CD8-positive, alpha-beta memory T cell (primary cell): ENCODE data around the gene SLC35F5. TPM values are rescaled to one million over a fixed set of nuclear protein-coding genes. Genes with fewer than 3 reads are reported as not detected.
"Not testable (repeated sequence)": the region's sequence is repeated elsewhere in the genome, so short reads cannot be mapped to it uniquely, and the experiment has no call there.

ENCODE experiments used
- CTCF ChIA-PET: fragments of 350-600 bp; sonication (Branson Sonifier 250); formaldehyde crosslinking; loops from one replicate; lab custom pipeline; 2021; ENCODE audit warnings: antibody characterized with exemption; lab: Charles Lee
- POLR2A ChIA-PET: fragments of 350-600 bp; sonication (Branson Sonifier 250); formaldehyde crosslinking; loops from one replicate; lab custom pipeline; 2021; ENCODE audit warnings: antibody characterized with exemption; lab: Charles Lee
- DNase-seq, 5 donors: peaks; one replicate each; pipeline versions ENCODE4 v3.0.0 to v3.0.0-alpha.2; 2020 to 2022; ENCODE audit warnings: mixed read lengths in 1 of 5
- H3K27ac ChIP-seq: one replicate; pipeline ENCODE4 v1.7.0; 2013; ENCODE audit warnings: low read depth, mild to moderate bottlenecking, low read length, moderate library complexity
- H3K27me3 ChIP-seq: 2 replicates; pipeline ENCODE4 v1.7.0; 2013; ENCODE audit warnings: low read length, mild to moderate bottlenecking; ENCODE audit not compliant: insufficient read depth, poor library complexity, severe bottlenecking
- H3K36me3 ChIP-seq: 2 replicates; pipeline ENCODE4 v1.7.0; 2013; ENCODE audit warnings: mild to moderate bottlenecking, low read length, moderate library complexity; ENCODE audit not compliant: insufficient read depth
- H3K4me1 ChIP-seq: 2 replicates; pipeline ENCODE4 v1.7.0; 2013; ENCODE audit warnings: mild to moderate bottlenecking, low read length, moderate library complexity; ENCODE audit not compliant: insufficient read depth
- H3K4me3 ChIP-seq: 2 replicates; pipeline ENCODE4 v1.7.0; 2013; ENCODE audit warnings: mild to moderate bottlenecking, low read length
- H3K9me3 ChIP-seq: 2 replicates; pipeline ENCODE4 v1.7.0; 2013; ENCODE audit warnings: mild to moderate bottlenecking, low read length
- H3K27ac Mint-ChIP-seq, 8 donors: one replicate each; pipeline ENCODE4 v1.8.0; 2020 to 2021; ENCODE audit warnings: mixed read lengths in 8 of 8, mild to moderate bottlenecking in 6 of 8, inconsistent platforms in 3 of 8, moderate library complexity in 3 of 8
- H3K27me3 Mint-ChIP-seq, 2 donors: one replicate each; pipeline ENCODE4 v1.8.0; 2020 to 2021; ENCODE audit warnings: mixed read lengths in 2 of 2, mild to moderate bottlenecking in 1 of 2, moderate library complexity in 1 of 2
- H3K36me3 Mint-ChIP-seq, 3 donors: one replicate each; pipeline ENCODE4 v1.8.0; 2020 to 2021; ENCODE audit warnings: mixed read lengths in 3 of 3, inconsistent platforms in 1 of 3, mild to moderate bottlenecking in 1 of 3
- H3K4me1 Mint-ChIP-seq, 3 donors: one replicate each; pipeline ENCODE4 v1.8.0; 2020 to 2021; ENCODE audit warnings: mixed read lengths in 3 of 3, inconsistent platforms in 1 of 3, mild to moderate bottlenecking in 1 of 3
- H3K4me3 Mint-ChIP-seq, 7 donors: one replicate each; pipeline ENCODE4 v1.8.0; 2020 to 2021; ENCODE audit warnings: mixed read lengths in 7 of 7, mild to moderate bottlenecking in 6 of 7, moderate library complexity in 4 of 7, inconsistent platforms in 2 of 7
- H3K9me3 Mint-ChIP-seq, 5 donors: one replicate each; pipeline ENCODE4 v1.8.0; 2020 to 2022; ENCODE audit warnings: mixed read lengths in 5 of 5, mild to moderate bottlenecking in 3 of 5, moderate library complexity in 2 of 5, inconsistent platforms in 1 of 5
- polyA plus RNA-seq: library from polyadenylated mRNA; unstranded; fragments of 300-500 nt; fragmentation: Illumina TruSeq; gene quantifications from one replicate; pipeline ENCODE4 v1.2.3, GENCODE V29; 2021
- total RNA-seq, 2 experiments: library from RNA; stranded (reverse); gene quantifications; one replicate each; pipeline ENCODE4 v1.2.3, GENCODE V29; 2021

The SLC35F5 gene
- total and polyA plus RNA-seq, 3 experiments from 2014 or later = 5.3 to 30.8 (median 28.8) TPM

DNA sequence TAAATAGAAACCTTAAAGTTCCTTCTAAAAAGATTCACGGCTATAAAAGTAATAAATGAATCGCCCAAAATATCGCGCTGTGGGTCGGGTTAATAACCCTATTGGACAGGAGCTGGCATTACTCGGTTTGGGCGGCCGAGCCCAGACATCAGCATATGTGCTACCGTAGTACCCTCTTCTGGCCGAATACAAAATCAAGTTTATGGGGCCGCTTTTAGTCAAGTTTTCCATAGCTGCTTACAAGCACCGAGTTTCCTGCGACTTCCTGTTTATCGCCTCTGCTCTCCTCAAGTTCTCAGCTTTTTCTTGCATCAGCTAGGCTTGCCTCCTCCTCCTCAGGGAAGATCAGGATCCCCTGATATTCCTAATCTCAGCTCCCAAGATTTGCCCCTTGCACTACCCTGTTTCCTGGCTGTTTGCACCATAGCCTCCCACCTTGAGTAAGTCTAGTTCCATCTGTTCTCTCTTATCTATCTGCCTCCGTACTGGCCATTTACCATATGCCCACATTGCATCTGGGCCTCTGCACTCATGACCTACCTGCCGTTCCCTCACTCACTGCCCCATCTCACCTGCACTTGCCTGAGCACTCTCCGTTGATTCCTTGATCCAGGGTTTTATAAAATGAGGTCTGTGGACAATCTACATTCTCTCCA lies 56.1 kb downstream of the SLC35F5 start:
- POLR2A ChIA-PET = interaction anchor here (0.6 to 1.1 kb wide), 2 partner anchors 96 to 113 kb away, joined by 3 to 4 read pairs; no protein-coding TSS in a partner anchor

GRCh38 chr2:113698892-113699447 lies 57.5 kb downstream of the SLC35F5 start:
- Histone ChIP-seq H3K36me3 (no peaks in the 10 kb centered on the region), H3K27me3 (no peaks in the 10 kb centered on the region), H3K27ac (no peak overlapping the region), H3K4me3 (peak overlapping the region; percentile 14), H3K9me3 (no peaks in the 10 kb centered on the region), H3K4me1 (peaks cover 23% of the 10 kb centered on the region)
- CTCF ChIA-PET = interaction anchor here (0.9 to 1.6 kb wide), 3 partner anchors 12 to 210 kb away, joined by 3 to 6 read pairs (median 3); no protein-coding TSS in a partner anchor
- H3K4me1 Mint-ChIP-seq = peaks cover 20 to 36% (median 24%) of the 10 kb centered on the region in 3 donors
- H3K9me3 Mint-ChIP-seq = no peaks in the 10 kb centered on the region
- DNase-seq = no peak
- H3K27me3 Mint-ChIP-seq = no peaks in the 10 kb centered on the region
- H3K27ac Mint-ChIP-seq = peak overlapping the region in 7 of 8 donors; percentile 9 to 82 (median 46)
- POLR2A ChIA-PET = no interaction called here
- peak overlapping the region; percentile 27 to 88 (median 78) for H3K4me3 Mint-ChIP-seq
- peaks cover 0 to 2% (median 0%) of the 10 kb centered on the region in 3 donors for H3K36me3 Mint-ChIP-seq

More for the DNA sequence above, 56.1 kb downstream of the SLC35F5 start:
- Histone ChIP-seq H3K4me1 (peaks cover 18% of the 10 kb centered on the region), H3K27ac (no peak overlapping the region), H3K27me3 (no peaks in the 10 kb centered on the region), H3K36me3 (no peaks in the 10 kb centered on the region), H3K9me3 (no peaks in the 10 kb centered on the region), H3K4me3 (no peak overlapping the region)
- Mint-ChIP-seq H3K4me1 (peaks cover 16 to 24% (median 19%) of the 10 kb centered on the region in 3 donors), H3K4me3 (peak overlapping the region; percentile 65 to 88 (median 78)), H3K27me3 (no peaks in the 10 kb centered on the region), H3K36me3 (peaks cover 0 to 5% (median 0%) of the 10 kb centered on the region in 3 donors), H3K27ac (peak overlapping the region in 7 of 8 donors; percentile 32 to 82 (median 56)), H3K9me3 (no peaks in the 10 kb centered on the region)
- CTCF ChIA-PET = interaction anchor here (0.9 to 2.8 kb wide), 12 partner anchors 10 to 209 kb away, joined by 3 to 25 read pairs (median 3); partner anchors contain the start of gene RABL2A
- DNase-seq = peak; percentile 12 to 73 (median 28)

DNA sequence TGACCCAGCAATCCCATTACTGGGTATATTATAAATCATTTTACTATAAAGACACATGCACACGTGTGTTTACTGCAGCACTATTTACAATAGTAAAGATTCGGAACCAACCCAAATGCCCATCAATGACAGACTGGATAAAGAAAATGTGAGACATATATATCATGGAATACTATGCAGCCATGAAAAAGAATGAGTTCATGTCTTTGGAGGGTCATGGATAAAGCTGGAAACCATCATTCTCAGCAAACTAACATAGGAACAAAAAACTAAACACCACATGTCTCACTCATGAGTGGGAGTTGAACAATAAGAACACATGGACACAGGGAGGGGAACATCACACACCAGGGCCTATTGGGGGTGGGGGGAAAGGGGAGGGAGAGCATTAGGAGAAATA lies 58.2 kb downstream of the SLC35F5 start:
- H3K27ac Mint-ChIP-seq = peak overlapping the region in 1 of 8 donors; percentile 23
- DNase-seq, H3K36me3 Mint-ChIP-seq, H3K36me3 ChIP-seq, POLR2A ChIA-PET, H3K27ac ChIP-seq, H3K27me3 Mint-ChIP-seq, H3K27me3 ChIP-seq, H3K4me3 ChIP-seq, H3K9me3 Mint-ChIP-seq, H3K9me3 ChIP-seq, H3K4me3 Mint-ChIP-seq: not testable (repeated sequence)
- H3K4me1 Mint-ChIP-seq = peaks cover 27 to 43% (median 31%) of the 10 kb centered on the region in 3 donors
- CTCF ChIA-PET = interaction anchor here (1.2 kb wide), 1 partner anchor 9 kb away, joined by 3 read pairs; no protein-coding TSS in a partner anchor
- peaks cover 31% of the 10 kb centered on the region for H3K4me1 ChIP-seq

DNA sequence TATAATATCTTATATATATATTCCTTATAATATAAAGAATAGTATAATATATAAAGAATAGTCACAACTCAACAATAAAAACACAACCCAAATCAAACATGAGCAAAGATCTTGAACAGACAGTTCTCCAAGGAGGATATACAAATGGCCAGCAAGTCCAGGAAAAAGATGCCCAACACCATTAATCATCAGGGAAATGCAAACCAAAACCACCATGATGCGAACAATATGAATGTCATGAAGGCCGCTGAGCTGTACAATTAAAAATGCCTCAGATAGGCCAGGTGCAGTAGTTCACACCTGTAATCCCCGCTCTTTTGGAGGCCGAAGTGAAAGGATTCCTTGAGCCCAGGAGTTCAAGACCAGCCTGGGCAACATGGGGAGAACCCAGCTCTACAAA lies 58.9 kb downstream of the SLC35F5 start:
- POLR2A ChIA-PET = no interaction called here
- no peaks in the 10 kb centered on the region for H3K36me3 ChIP-seq
- no peak overlapping the region for H3K27ac ChIP-seq
- Mint-ChIP-seq H3K36me3 (no peaks in the 10 kb centered on the region), H3K4me1 (peaks cover 35 to 50% (median 39%) of the 10 kb centered on the region in 3 donors), H3K4me3 (no peak overlapping the region), H3K9me3 (no peaks in the 10 kb centered on the region), H3K27ac (peak overlapping the region in 1 of 8 donors; percentile 23), H3K27me3 (peaks cover 0 to 2% of the 10 kb centered on the region in 2 donors)
- no peak overlapping the region for H3K4me3 ChIP-seq
- CTCF ChIA-PET = interaction anchor here (1.2 kb wide), 1 partner anchor 10 kb away, joined by 3 read pairs; no protein-coding TSS in a partner anchor
- no peak for DNase-seq
- H3K9me3 ChIP-seq = no peaks in the 10 kb centered on the region
- no peaks in the 10 kb centered on the region for H3K27me3 ChIP-seq
- peaks cover 38% of the 10 kb centered on the region for H3K4me1 ChIP-seq

- ChIA-PET POLR2A (no interaction called here), CTCF (no interaction called here)
- H3K9me3 ChIP-seq = no peaks in the 10 kb centered on the region
- H3K27me3 ChIP-seq = no peaks in the 10 kb centered on the region
- Mint-ChIP-seq H3K4me3 (peak overlapping the region in 4 of 7 donors; percentile 24 to 82 (median 77)), H3K36me3 (no peaks in the 10 kb centered on the region), H3K27me3 (peaks cover 0 to 2% of the 10 kb centered on the region in 2 donors), H3K27ac (peak overlapping the region in 1 of 8 donors; percentile 53), H3K4me1 (peaks cover 29 to 48% (median 30%) of the 10 kb centered on the region in 3 donors), H3K9me3 (no peaks in the 10 kb centered on the region)
- H3K4me1 ChIP-seq = peaks cover 27% of the 10 kb centered on the region
- no peaks in the 10 kb centered on the region for H3K36me3 ChIP-seq
- H3K4me3 ChIP-seq = no peak overlapping the region
- no peak for DNase-seq
- no peak overlapping the region for H3K27ac ChIP-seq
Observed at GRCh38 chr2:113694438-113694837, 62.0 kb downstream of the SLC35F5 start.

- Histone ChIP-seq H3K27me3 (no peaks in the 10 kb centered on the region), H3K4me3 (no peak overlapping the region), H3K36me3 (no peaks in the 10 kb centered on the region), H3K4me1 (peaks cover 22% of the 10 kb centered on the region), H3K27ac (no peak overlapping the region), H3K9me3 (no peaks in the 10 kb centered on the region)
- peak overlapping the region; percentile 48 to 94 (median 79) for H3K27ac Mint-ChIP-seq
- peak in 2 of 5 donors; percentile 15 to 34 for DNase-seq
- peaks cover 22 to 36% (median 22%) of the 10 kb centered on the region in 3 donors for H3K4me1 Mint-ChIP-seq
- H3K9me3 Mint-ChIP-seq = no peaks in the 10 kb centered on the region
- H3K36me3 Mint-ChIP-seq = no peaks in the 10 kb centered on the region
- POLR2A ChIA-PET = interaction anchor here (0.6 to 1.0 kb wide), 2 partner anchors 8 to 72 kb away, joined by 3 read pairs; no protein-coding TSS in a partner anchor
- CTCF ChIA-PET = no interaction called here
- peak overlapping the region; percentile 32 to 88 (median 80) for H3K4me3 Mint-ChIP-seq
- H3K27me3 Mint-ChIP-seq = peaks cover 0 to 2% of the 10 kb centered on the region in 2 donors
Observed at GRCh38 chr2:113692698-113693428, 63.6 kb downstream of the SLC35F5 start.

DNA sequence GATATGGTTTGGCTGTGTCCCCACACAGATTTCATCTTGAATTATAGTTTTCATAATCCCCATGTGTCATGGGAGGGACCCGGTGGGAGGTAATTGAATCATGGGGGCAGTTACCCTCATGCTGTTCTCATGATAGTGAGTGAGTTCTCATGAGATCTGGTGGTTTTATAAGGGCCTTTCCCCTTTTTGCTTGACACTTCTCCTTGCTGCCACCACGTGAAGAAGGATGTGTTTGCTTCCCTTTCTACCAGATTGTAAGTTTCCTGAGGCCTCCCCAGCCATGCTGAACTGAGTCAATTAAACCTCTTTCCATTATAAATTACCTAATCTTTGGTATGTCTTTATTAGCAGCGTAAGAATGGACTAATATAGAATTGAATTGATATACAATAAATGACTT lies 65.6 kb downstream of the SLC35F5 start:
- peaks cover 22 to 36% (median 22%) of the 10 kb centered on the region in 3 donors for H3K4me1 Mint-ChIP-seq
- CTCF ChIA-PET = not testable (repeated sequence)

More for the DNA sequence above, 65.6 kb downstream of the SLC35F5 start:
- H3K4me3 ChIP-seq, H3K9me3 ChIP-seq, H3K27me3 Mint-ChIP-seq, POLR2A ChIA-PET, H3K27ac ChIP-seq, H3K36me3 ChIP-seq, DNase-seq, H3K27me3 ChIP-seq, H3K4me3 Mint-ChIP-seq, H3K9me3 Mint-ChIP-seq, H3K36me3 Mint-ChIP-seq: not testable (repeated sequence)
- peaks cover 22% of the 10 kb centered on the region for H3K4me1 ChIP-seq
- peak overlapping the region in 1 of 8 donors; percentile 73 for H3K27ac Mint-ChIP-seq
